T-helper 9 cell (primary cell): ENCODE results near the gene SPART.
"Not testable (repeated sequence)": the region's sequence is repeated elsewhere in the genome, so short reads cannot be mapped to it uniquely, and the experiment has no call there.

Experiments used
- DNase-seq: peaks from one replicate; pipeline ENCODE4 v3.0.0-alpha.2; 2020

SPART gene

DNA sequence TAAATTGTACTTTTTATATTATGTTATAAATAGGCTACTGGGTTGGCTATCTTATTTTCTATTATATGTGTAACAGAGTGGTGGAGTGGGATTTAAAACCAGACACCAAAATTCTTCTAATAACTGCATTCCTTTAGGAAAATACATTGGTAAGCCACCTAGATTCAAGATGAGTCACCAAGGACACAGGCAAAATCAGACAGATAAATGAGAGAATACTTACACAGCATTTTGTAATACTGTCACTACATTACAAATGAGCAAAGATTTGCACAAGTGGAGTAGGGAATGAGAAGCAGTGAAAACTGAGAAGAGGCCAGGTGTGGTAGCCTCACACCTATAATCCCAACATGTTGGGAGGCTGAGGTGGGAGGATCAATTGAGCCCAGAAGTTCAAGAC is 6.2 kb upstream of the SPART start:
- DNase-seq, result no peak

DNA sequence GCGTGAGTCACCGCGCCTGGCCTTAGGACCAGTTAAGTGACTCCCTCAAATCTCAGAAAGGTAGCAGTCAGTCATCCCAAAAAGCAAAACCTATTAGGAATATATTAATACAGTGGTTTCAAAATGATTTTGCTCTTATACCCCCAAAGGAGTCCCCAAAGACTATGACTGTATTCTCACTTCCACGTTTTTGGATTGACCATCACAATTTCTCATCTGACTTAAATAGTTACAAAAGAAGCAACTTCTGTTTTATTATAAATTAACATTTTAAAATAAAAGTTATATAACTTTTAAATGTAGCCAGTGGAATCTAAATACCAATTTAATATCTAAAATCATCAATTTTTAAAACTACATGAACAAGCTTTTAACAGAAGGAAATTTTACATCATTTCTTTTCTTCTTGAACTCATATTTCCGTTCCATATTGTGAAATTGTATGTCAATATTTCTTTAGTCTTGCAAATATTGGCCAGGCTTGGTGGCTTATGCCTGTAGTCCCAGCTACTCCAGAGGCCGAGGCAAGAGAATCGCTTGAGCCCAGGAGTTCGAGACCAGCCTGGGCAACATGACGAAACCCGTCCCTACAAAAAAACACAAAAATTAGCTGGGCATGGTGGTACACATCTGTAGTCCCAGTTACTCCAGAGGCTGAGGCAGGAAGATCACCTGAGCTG is 1.5 kb upstream of the SPART start:
- DNase-seq, result no peak

DNA sequence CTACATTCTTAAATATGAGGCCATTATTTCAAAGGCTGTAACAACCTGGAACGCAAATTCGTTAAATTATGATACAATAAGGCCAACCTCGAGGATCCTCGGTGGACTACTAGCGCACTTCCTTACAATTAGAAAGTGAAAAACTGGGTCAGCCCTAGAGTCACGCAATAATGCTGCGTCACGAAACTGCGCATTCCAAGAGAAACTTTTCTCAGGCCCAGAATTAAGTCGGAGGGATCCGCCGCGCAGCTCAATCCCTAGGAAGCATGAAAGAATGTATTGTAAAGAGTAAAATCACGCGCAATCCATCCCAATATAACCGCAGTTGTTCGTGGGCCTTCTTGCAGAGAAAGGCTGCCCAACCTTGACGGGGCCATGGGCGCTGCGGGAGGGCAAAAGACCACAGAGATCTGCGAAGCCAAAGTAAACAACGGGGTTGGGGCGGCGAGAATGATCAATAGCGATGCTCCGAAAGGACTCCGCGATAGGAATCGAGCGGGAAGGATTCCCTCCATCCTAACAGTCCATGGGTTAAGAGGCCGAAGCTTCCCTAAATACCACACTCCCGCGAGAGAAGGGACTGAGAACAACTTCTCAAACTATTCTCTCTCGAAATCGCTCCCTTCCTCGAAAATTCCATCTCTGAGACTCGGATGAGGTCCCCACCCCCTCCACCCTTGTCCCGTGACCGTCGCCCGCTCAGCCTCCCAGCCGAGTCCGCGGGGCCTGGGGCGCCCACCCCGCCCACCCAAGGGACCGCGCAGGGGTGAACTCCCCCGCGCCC is 564 bp downstream of the SPART start:
- DNase-seq, result peak; percentile 27

DNA sequence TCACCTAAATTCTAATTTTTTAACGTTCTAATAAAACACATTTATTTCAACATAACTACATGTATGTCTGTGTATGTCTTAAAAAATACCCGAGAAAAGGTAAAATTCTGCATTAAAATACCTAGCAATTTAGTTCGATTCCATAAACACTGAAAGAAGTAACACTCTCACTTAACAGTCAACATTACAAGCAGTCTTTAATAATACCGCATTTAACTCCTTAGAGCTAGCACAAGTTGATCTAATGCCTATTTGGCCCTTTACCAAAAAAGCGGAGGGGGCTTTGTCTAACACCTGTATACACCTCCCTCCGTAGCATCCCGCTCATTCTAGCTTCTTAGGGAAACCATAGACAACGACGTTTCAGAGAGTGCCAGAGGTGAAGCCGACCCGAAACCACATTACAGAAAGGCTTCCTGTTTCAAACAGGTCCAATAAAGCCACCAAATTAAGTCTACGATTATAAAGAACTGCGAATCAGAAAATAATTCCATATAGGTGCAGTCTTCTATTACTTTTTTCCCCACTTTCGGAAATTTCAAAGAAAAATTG is 1.2 kb downstream of the SPART start:
- peak; percentile 5 for DNase-seq

DNA sequence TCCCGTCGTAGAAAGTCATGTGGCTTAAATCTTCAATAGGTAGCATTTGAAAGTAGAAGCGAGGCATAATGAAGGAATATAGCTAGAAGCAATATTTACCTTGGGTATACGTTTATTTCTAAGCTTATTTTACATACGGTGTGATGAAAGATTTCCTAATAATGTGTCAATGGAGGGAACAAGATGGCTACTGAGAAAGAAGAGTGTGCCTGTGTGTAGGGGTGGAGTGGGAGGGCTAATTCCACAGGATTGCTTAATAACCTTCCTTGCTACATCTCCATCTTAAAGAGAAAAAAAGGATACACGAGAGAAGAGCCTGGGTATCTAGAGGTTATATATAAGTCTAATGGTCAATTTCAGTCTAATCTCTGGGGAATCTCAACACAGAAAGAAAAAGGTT is 2.0 kb downstream of the SPART start:
- no peak for DNase-seq

DNA sequence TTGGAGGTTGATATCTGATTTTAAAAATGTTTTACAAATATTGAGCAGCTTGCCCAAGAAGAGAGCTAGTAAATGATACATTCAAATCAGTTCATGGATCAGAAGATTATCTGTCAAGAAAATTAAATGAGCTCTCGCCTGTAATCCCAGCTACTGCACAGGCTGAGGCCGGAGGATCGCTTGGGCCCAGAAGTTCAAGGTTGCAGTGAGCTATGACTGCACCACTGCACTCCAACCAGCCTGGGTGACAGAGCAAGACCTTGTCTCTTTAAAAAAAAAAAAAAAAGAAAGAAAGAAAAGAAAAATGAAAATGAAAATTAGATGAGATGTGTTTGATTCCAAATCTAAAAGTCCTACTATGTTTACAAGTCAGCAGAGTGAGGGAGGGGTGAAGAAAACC is 2.4 kb downstream of the SPART start:
- DNase-seq, result no peak

DNA sequence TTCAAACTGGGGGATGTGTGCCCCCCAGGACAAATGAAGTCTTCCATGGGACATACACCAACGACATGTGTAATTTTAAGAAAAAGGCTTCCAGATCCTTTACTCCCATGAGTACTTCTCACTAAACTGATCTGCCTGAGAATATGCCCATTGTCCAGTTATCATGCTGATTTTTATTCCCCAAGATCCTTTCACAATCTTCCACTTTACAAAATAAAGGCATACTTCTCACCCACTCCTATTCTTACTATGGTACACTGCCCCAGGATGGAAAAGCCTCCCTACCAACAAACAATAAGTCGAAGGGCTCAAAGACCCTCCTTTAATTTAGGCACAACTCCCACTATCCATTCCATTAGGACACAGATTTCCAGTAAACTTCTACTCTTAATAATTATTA is 3.5 kb downstream of the SPART start:
- DNase-seq, result no peak

DNA sequence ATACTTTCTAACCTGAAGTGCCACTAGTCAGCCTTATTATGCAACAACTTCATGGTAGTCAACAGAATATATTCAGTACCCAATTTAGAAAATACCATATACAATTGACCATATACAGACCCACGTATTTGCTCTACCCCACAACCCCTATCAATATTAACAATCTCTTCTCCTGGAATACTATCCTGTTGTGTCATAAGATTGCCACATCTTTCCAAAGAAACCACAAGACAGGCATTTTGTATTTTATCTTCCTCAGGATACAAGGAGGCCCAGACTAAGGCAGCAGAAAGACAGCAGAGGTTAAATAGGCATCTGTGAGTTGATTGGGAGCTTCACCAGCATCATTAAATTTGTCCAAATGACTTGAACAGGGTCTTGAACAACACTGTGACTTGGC is 4.5 kb downstream of the SPART start:
- DNase-seq, result no peak

DNA sequence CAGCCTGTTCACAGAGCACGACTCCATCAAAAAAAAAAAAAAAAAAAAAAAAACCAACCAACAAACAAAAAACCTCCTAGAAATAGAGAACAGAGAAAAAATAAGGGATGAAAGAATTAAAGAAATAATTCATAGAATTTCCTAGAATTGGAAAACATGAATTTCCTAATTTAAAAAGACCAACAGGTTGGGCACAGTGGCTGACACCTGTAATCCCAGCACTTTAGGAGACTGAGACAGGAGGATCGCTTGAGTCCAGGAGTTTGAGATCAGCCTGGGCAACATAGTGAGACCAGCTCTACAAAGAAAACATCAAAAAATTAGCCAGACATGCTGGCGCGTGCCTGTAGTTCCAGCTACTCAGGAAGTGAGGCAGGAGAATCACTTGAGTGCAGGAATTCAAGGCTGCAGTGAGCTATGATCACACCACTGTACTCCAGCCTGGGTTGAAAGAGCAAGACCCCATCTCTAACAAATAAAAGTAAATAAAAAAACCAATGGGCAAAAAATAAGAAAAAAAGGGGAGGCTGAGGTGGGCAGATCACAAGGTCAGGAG is 6.5 kb downstream of the SPART start:
- DNase-seq, result no peak

DNA sequence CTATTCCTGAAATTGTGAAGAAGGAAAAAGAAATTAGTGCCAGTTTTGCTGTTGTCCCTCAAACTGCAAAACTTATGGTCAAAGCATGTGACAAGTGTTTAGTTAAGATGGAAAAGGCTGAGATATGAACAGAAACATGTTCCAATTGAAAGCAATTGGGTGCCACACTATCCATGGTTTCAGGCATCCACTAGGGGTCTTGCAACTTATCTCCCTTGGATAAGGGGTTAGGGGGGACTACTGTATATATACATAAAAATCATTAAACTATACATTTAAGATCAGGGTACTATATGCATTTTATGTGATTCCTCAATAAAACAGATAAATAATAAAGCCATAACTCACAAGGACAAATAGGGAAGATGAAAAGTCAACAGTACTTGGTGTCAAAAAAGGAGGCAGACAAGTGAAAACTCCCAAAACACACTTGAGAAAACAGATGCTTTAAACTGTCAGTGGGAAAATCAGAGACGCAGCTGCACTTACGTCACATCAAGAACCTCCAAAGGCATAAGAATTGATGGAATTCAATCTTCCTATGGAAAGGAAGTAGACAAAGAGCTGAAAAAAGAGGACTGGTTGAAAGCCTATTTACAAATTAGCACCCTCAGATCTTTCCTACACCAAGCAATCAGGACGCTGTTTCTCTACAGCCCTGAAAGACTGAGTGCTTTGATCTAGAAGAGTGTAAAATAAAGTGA is 8.1 kb downstream of the SPART start:
- no peak for DNase-seq

DNA sequence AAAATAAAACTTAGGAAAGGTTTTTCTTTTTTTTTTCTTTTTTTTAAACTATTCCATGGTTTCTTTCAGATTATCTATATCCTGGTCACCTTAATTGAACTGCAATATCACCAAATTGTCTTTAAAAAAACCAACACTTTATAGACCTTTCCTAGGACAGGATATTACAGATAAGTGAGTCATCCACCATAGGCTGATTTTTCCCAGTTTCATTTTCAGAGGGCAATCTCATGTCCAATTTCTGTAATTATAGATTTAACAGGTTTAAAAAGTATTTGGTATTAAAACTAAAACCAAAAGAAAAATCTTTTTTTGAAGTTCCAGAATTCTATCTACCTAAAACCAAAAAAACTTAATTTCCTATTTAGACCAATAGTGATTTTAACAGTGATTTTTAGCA is 13.2 kb downstream of the SPART start:
- no peak for DNase-seq

DNA sequence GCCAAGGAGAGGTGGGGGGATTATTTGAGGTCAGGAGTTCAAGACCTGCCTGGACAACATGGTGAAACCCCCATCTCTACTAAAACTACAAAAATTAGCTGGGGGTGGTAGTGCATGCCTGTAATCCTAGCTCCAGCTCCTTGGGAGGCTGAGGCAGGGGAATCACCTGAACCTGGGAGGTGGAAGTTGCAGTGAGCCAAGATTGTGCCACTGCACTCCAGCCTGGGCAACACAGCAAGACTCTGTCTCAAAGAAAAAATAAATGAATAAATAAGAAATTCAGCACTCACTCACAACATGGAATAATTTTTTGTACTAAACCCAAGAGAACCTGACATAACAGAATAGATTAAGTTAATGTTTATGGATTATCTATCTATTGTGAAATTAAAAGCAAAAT is 13.9 kb downstream of the SPART start:
- DNase-seq, result not testable (repeated sequence)

DNA sequence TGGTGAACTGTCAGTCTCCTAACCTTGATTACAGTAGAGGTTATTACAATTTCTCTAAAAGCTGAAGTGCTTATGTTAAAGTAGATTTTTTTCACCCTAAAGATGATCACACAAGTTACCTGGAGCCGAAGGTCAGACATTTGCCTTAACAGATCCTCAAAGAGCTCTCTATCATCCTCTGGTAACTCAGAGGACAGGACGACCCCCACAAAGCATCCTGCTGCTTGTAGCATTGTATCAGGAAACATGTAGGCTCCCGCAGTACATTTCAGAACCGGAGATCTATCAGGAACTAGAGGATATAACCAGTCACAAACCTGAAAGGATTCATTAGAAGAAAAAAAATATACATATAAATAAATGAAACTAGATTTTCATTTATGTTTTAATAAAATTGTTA is 14.9 kb downstream of the SPART start:
- no peak for DNase-seq

DNA sequence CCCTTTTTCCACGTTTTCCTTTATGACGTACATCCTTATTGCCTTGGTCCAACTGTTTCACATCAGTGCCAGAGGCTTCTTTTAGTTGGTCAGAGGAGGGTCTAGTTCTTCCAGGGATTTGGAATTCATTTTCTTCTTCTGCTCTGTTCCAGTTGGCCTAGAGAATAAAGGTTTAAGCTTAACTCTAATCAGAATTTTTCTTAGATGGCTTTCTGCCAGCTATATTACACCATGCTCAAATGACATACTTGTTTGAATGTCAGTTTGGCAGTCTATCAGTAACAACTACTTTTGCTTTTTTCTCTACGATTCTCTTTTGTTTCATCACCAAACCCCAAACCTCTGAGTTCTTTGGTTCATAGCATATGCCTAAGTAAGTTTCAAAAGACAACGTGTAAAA is 16.8 kb downstream of the SPART start:
- no peak for DNase-seq

DNA sequence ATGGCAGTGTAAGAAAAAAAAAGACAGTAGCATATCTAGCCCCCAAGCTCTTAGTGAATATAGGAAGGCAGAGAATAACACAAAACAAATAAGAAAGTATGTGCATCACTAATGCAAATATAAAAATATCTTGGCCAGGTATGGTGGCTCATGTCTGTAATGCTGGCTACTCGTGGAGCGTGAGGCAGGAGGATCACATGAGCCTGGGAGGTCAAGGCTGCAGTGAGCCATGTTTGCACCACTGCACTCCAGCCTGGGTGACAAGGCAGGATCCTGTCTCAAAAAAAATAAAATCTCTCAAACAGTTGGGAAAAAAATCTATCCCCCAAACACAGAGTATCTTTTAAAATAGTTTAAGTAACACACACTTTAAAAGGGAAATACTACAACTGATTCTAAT is 17.4 kb downstream of the SPART start:
- no peak for DNase-seq

DNA sequence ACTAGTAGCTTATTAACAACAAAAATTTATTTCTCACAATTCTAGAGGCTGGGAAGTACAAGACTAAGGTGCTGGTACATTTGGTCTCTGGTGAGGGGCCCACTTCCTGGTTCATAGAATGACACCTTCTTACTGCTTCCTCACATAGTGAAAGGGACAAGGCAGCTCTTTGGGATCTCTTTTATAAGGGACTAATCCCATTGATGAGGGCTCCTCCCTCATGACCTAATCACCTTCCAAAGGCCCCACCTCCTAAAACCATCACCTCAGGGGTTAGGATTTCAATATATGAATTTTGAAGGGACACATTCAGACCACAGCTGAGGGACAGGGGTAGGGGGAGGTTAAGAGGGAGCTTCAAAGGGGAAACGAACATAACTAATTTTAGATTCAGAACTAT is 20.3 kb downstream of the SPART start:
- DNase-seq, result no peak

DNA sequence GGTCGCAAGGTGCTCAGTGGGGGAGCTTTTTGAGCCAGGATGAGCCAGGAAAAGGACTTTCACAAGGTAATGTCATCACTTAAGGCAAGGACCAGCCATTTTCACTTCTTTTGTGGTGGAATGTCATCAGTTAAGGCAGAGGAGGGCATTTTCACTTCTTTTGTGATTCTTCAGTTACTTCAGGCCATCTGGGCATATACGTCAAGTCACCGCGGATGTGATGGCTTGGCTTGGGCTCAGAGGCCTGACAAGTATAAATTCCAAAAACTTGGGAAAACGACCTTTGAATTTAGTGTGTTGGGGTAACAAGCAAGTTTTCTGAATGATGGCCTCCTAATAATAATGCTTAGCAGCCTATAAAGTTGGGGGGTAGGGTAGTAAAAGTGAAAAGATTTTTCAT is 21.3 kb downstream of the SPART start:
- DNase-seq, result not testable (repeated sequence)

DNA sequence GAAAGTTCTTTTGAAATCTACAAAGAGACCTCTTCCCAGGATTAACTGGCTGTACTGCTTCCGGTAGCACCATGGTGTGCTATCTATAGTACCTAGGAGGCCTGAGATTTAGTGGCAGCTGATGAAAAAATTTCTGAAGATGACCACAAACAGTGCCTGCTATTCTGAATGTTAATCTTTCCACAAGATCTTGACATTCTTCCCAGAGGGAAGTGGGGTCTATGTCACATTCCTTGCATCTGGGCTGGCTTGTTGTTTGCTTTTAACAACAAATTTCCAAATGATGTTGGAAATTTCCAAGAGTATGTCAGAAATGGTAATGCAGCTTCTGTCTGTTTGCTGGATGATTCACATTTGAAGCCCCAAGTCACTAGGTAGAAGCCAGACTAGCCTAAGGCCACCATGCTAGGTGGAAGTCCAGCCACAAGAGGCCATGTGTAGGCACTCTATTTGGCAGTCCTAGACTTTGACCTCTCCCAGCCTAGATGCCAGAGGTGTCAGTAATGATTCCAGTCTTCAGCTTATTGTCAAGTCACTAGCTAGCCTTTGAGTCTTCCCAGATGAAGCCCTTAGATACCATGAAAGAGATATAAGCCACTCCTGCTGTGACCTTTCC is 22.1 kb downstream of the SPART start:
- no peak for DNase-seq

DNA sequence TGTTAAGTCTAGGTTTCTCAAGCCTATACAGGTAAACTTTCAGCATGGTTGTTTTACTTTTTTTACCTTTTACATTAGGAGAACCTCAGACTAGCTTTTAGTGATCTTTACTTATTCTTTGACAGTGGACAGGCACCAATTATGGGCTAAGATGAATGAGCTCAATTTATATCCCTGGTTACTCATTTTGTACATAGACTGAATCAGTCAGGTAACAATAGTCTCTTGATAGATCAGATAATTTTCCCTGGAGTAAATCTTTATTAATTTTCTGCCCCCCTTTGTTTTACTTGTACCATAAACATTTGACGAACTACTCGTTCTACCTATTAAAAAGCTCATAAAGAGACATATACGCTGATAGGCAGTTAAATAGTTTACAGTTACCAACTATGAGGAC is 22.8 kb downstream of the SPART start:
- DNase-seq, result no peak

DNA sequence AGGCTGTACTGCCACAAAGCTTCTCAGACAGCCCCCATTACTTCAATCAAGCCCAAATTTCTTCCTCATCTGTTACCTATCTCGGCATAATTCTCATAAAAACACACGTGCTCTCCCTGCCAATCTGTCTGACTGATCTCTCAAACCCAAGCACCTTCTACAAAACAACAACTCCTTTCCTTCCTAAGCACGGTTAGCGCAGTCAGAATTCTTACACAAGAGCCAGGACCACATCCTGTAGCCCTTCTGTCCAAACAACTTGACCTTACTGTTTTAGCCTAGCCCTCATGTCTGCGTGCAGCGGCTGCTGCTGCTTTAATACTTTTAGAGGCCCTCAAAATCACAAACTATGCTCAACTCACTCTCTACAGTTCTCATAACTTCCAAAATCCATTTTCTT is 26.4 kb downstream of the SPART start:
- not testable (repeated sequence) for DNase-seq

DNA sequence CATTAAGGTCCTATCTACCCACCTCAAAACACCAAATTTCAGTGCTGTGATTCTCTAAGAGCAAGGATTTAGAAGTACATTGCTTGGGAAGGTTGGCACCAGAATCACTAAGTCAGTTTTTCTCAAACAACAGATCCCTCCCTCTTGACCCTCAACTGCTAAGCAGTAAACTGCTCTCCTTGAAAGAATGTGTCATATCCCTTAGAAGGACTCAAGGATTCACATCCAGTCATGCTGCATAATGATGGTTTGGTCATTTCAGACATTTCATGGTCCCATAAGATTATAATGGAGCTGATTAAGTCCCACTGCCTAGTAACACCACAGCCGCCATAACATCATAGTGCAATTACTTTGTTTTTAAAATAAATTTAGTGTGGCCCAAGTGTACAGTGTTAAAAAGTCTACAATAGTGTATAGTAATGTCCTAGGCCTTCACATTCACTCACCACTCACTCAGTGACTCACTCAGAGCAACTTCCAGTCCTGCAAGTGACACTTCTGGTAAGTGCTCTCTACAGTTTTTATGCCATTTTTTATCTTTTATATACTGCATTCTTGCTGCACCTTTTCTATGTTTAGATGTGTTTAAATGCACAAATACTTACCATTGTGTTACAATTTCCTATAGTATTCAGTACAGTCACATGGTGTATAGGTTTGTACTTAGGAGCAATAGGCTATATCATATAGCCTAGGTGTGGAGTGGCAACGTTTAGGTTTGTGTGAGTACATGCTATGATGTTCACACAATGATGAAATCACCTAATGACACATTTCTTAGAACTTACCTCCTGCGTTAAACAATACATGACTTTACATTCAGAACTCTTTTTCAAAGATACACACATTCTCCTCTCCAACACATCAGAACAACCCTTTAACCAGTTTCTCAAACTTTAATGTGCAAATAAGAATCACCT is 32.9 kb downstream of the SPART start:
- no peak for DNase-seq
